ENCODE results near the gene C2orf69. TPM values are rescaled to one million over a fixed set of nuclear protein-coding genes. Genes with fewer than 3 reads are reported as not detected.

Gene C2orf69
- polyA plus RNA-seq, 3 donors, result 5.5 to 9.4 (median 6.9) TPM

DNA sequence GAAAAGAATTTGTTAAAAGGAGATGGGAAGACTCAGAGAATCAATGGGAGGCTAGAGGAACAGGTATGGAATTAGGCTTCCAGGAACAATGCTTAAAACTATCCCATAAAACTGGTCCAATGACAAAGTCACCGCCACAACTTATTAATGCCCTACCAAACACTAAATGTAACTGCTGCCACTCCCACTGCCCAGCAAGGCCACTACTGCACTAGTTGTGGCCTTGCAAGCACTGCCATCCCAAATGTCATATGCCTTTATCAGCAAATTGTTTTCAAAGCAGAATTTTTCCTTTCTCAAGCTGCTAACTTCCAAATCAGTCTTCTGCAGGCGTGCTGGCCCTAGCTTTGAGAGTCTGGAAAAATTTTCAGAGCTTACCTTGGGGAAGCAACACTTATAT lies 14.5 kb upstream of the C2orf69 start:
- Histone ChIP-seq H3K4me3 (replicated peaks in 1 of 3; ENCODE audit: low read depth in 2 of 3, low read length in 3 of 3) (no peak overlapping the region), H2AFZ (ENCODE audit: insufficient read depth, low read depth, low read length, poor library complexity, severe bottlenecking) (no peak overlapping the region), H3K79me2 (ENCODE audit: insufficient read depth, low read length) (no peaks in the 10 kb centered on the region), H4K20me1 (ENCODE audit: insufficient read depth, low read length) (no peaks in the 10 kb centered on the region), H3K9me3 (replicated peaks in 1 of 2; ENCODE audit: control insufficient read depth in 1 of 2, insufficient read depth in 1 of 2, low read length in 2 of 2) (no peaks in the 10 kb centered on the region), H3K27me3 (ENCODE audit: control insufficient read depth in 2 of 2, insufficient read depth in 2 of 2, low read length in 2 of 2) (no peaks in the 10 kb centered on the region), H3K4me1 (ENCODE audit: control insufficient read depth in 1 of 2, insufficient read depth in 2 of 2, low read length in 2 of 2) (no peaks in the 10 kb centered on the region), H3K27ac (ENCODE audit: low read depth in 1 of 2, low read length in 2 of 2) (no peak overlapping the region), H3K36me3 (replicated peaks in 1 of 2; ENCODE audit: control insufficient read depth in 1 of 2, insufficient read depth in 2 of 2, low read length in 2 of 2) (no peaks in the 10 kb centered on the region), H3K9ac (ENCODE audit: insufficient read depth, low read length, poor library complexity, severe bottlenecking) (no peak overlapping the region), H3K4me2 (replicated peaks; ENCODE audit: extremely low read depth, low read length, poor library complexity, severe bottlenecking) (no peak overlapping the region)
- intact Hi-C loops (cut with micrococcal nuclease), result no loop called here
- H3K9me3 Mint-ChIP-seq, result peaks cover 0 to 3% (median 0%) of the 10 kb centered on the region in 7 donors
- TF ChIP-seq, protein P1, sequence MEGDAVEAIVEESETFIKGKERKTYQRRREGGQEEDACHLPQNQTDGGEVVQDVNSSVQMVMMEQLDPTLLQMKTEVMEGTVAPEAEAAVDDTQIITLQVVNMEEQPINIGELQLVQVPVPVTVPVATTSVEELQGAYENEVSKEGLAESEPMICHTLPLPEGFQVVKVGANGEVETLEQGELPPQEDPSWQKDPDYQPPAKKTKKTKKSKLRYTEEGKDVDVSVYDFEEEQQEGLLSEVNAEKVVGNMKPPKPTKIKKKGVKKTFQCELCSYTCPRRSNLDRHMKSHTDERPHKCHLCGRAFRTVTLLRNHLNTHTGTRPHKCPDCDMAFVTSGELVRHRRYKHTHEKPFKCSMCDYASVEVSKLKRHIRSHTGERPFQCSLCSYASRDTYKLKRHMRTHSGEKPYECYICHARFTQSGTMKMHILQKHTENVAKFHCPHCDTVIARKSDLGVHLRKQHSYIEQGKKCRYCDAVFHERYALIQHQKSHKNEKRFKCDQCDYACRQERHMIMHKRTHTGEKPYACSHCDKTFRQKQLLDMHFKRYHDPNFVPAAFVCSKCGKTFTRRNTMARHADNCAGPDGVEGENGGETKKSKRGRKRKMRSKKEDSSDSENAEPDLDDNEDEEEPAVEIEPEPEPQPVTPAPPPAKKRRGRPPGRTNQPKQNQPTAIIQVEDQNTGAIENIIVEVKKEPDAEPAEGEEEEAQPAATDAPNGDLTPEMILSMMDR (IDR thresholded peaks at IDR 0.05), result no peak
- 100% methylated on average over 1 of the region's 2 CpGs for WGBS (ENCODE audit: insufficient coverage)
- DNase-seq, result no peak
- H3K27me3 Mint-ChIP-seq (ENCODE audit: low read depth in 3 of 3), result peaks cover 0 to 1% (median 1%) of the 10 kb centered on the region in 3 donors
- no peaks in the 10 kb centered on the region for H3K36me3 Mint-ChIP-seq
- H3K4me3 Mint-ChIP-seq, result no peak overlapping the region
- H3K27ac Mint-ChIP-seq, result no peak overlapping the region
- H3K4me1 Mint-ChIP-seq, result no peaks in the 10 kb centered on the region

DNA sequence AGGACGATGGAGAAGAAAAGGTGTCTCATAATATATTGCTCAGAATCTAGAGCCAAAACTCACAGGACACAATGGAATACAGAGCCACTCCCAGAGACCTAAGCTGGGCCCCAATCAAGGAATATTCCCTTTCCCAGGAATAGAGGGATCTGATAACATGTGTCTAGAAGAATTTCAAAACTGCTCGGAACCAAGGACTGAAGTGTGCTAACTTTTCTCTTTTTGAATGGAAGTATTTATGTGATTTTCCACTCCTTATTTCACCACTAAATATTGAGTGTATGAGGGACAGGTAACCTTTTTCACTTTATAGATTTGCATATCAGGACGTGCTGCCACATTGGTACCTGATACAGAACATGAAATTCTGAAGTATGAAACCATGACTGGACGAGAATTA lies 9.2 kb upstream of the C2orf69 start:
- peaks cover 0 to 4% (median 2%) of the 10 kb centered on the region in 3 donors for H3K27me3 Mint-ChIP-seq (ENCODE audit: low read depth in 3 of 3)
- TF ChIP-seq, protein P1 (IDR thresholded peaks at IDR 0.05), result no peak

More for the DNA sequence above, 9.2 kb upstream of the C2orf69 start:
- H3K27ac ChIP-seq (ENCODE audit: low read depth in 1 of 2, low read length in 2 of 2), result no peak overlapping the region
- no peaks in the 10 kb centered on the region for H3K4me1 Mint-ChIP-seq
- H3K9me3 Mint-ChIP-seq, result peaks cover 0 to 4% (median 0%) of the 10 kb centered on the region in 7 donors
- no peak overlapping the region for H3K4me3 ChIP-seq (replicated peaks in 1 of 3; ENCODE audit: low read depth in 2 of 3, low read length in 3 of 3)
- H3K4me1 ChIP-seq (ENCODE audit: control insufficient read depth in 1 of 2, insufficient read depth in 2 of 2, low read length in 2 of 2), result no peaks in the 10 kb centered on the region
- no peaks in the 10 kb centered on the region for H3K79me2 ChIP-seq (ENCODE audit: insufficient read depth, low read length)
- DNase-seq, result no peak
- no peaks in the 10 kb centered on the region for H3K36me3 Mint-ChIP-seq
- no peak overlapping the region for H3K27ac Mint-ChIP-seq
- H3K9me3 ChIP-seq (replicated peaks in 1 of 2; ENCODE audit: control insufficient read depth in 1 of 2, insufficient read depth in 1 of 2, low read length in 2 of 2), result no peaks in the 10 kb centered on the region
- no CpG with 5 or more reads among the region's 4 CpGs for WGBS (ENCODE audit: insufficient coverage)
- no peak overlapping the region for H3K9ac ChIP-seq (ENCODE audit: insufficient read depth, low read length, poor library complexity, severe bottlenecking)
- H3K36me3 ChIP-seq (replicated peaks in 1 of 2; ENCODE audit: control insufficient read depth in 1 of 2, insufficient read depth in 2 of 2, low read length in 2 of 2), result no peaks in the 10 kb centered on the region
- no peak overlapping the region for H3K4me3 Mint-ChIP-seq
- no peaks in the 10 kb centered on the region for H3K27me3 ChIP-seq (ENCODE audit: control insufficient read depth in 2 of 2, insufficient read depth in 2 of 2, low read length in 2 of 2)
- intact Hi-C loops (cut with micrococcal nuclease), result no loop called here
- no peak overlapping the region for H2AFZ ChIP-seq (ENCODE audit: insufficient read depth, low read depth, low read length, poor library complexity, severe bottlenecking)
- no peaks in the 10 kb centered on the region for H4K20me1 ChIP-seq (ENCODE audit: insufficient read depth, low read length)
- no peak overlapping the region for H3K4me2 ChIP-seq (replicated peaks; ENCODE audit: extremely low read depth, low read length, poor library complexity, severe bottlenecking)

Data from CD14-positive monocyte (primary cell).